ENCODE results near the gene POP5.

The POP5 gene

GRCh38 chr12:120584343-120585149 lies 3.3 kb upstream of the POP5 start:
- DNase-seq (ENCODE audit: insufficient read length, low spot score) (no peak), FAIRE-seq (no peak)
- TF ChIP-seq CTCF (IDR thresholded peaks at IDR 0.05; ENCODE audit: insufficient read depth, missing control alignments): peak; percentile 36

GRCh38 chr12:120583478-120584030 lies 2.4 kb upstream of the POP5 start:
- DNase-seq (ENCODE audit: insufficient read length, low spot score) (no peak), FAIRE-seq (no peak)

GRCh38 chr12:120581998-120582397 lies 796 bp upstream of the POP5 start:
- DNase-seq (ENCODE audit: insufficient read length, low spot score) (no peak), FAIRE-seq (no peak)
- no peak for TF ChIP-seq CTCF (IDR thresholded peaks at IDR 0.05; ENCODE audit: insufficient read depth, missing control alignments)

More at GRCh38 chr12:120583478-120584030, 2.4 kb upstream of the POP5 start:
- TF ChIP-seq CTCF (IDR thresholded peaks at IDR 0.05; ENCODE audit: insufficient read depth, missing control alignments): peak; percentile 83

GRCh38 chr12:120579179-120579578 lies 2.0 kb downstream of the POP5 start:
- FAIRE-seq: no peak
- no peak for DNase-seq (ENCODE audit: insufficient read length, low spot score)
- TF ChIP-seq CTCF (IDR thresholded peaks at IDR 0.05; ENCODE audit: insufficient read depth, missing control alignments): no peak

- FAIRE-seq (no peak), DNase-seq (ENCODE audit: insufficient read length, low spot score) (no peak)
- no peak for TF ChIP-seq CTCF (IDR thresholded peaks at IDR 0.05; ENCODE audit: insufficient read depth, missing control alignments)
These were observed 7.1 kb downstream of the POP5 start for GRCh38 chr12:120574106-120574505.

GRCh38 chr12:120573560-120573959 lies 7.6 kb downstream of the POP5 start:
- TF ChIP-seq CTCF (IDR thresholded peaks at IDR 0.05; ENCODE audit: insufficient read depth, missing control alignments): no peak
- DNase-seq (ENCODE audit: insufficient read length, low spot score) (no peak), FAIRE-seq (no peak)

GRCh38 chr12:120571299-120571698 lies 9.9 kb downstream of the POP5 start:
- no peak for TF ChIP-seq CTCF (IDR thresholded peaks at IDR 0.05; ENCODE audit: insufficient read depth, missing control alignments)
- FAIRE-seq: no peak
- no peak for DNase-seq (ENCODE audit: insufficient read length, low spot score)

All from D721Med (cell line).